ENCODE measurements around the gene SLC31A1.

DNA sequence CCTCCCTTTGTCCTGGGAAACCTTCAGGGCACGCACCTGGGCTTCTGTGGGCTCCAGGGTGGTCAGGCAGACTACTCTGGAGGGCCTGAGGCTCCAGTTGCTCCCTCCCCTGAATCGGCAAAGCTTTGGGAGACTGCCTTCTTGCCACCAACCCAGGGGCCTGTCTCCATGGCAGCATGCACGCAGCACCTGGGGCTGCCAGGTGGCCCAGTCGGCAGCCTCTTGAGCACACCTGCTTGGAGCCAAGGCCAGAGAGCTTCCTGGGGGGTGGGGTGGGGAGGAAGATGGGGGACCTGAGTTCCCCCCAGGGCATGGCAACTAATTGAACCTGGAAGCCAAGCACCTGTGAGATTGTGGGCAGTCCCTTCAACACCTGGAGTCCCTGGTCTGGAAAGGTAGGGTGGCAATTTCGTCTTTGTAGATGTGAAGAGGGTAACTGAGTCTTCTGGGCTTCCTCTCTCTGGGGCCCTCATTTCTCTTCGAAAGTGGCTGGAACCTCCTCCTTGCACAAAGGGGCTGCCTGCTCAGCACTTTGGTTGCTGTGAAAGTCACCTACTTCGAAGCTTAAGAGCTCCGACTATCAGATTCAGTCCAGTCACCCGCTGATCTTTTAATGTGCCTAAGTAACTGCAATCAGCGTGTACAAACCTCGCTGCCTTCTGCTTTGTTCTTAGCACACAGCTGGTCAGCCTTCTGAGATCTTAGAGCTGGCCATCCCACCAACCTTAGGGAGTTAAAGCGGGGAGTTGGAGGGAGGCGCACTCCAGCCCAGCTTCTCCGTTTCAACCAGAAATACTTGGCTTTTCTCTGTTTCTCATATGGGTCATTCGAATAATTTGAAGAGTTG lies 77.8 kb downstream of the SLC31A1 start:
- TF ChIP-seq, protein P1, sequence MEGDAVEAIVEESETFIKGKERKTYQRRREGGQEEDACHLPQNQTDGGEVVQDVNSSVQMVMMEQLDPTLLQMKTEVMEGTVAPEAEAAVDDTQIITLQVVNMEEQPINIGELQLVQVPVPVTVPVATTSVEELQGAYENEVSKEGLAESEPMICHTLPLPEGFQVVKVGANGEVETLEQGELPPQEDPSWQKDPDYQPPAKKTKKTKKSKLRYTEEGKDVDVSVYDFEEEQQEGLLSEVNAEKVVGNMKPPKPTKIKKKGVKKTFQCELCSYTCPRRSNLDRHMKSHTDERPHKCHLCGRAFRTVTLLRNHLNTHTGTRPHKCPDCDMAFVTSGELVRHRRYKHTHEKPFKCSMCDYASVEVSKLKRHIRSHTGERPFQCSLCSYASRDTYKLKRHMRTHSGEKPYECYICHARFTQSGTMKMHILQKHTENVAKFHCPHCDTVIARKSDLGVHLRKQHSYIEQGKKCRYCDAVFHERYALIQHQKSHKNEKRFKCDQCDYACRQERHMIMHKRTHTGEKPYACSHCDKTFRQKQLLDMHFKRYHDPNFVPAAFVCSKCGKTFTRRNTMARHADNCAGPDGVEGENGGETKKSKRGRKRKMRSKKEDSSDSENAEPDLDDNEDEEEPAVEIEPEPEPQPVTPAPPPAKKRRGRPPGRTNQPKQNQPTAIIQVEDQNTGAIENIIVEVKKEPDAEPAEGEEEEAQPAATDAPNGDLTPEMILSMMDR (conservative IDR thresholded peaks at IDR 0.05; ENCODE audit: low read depth in 2 of 2), result no peak
- TF ChIP-seq, protein P2, sequence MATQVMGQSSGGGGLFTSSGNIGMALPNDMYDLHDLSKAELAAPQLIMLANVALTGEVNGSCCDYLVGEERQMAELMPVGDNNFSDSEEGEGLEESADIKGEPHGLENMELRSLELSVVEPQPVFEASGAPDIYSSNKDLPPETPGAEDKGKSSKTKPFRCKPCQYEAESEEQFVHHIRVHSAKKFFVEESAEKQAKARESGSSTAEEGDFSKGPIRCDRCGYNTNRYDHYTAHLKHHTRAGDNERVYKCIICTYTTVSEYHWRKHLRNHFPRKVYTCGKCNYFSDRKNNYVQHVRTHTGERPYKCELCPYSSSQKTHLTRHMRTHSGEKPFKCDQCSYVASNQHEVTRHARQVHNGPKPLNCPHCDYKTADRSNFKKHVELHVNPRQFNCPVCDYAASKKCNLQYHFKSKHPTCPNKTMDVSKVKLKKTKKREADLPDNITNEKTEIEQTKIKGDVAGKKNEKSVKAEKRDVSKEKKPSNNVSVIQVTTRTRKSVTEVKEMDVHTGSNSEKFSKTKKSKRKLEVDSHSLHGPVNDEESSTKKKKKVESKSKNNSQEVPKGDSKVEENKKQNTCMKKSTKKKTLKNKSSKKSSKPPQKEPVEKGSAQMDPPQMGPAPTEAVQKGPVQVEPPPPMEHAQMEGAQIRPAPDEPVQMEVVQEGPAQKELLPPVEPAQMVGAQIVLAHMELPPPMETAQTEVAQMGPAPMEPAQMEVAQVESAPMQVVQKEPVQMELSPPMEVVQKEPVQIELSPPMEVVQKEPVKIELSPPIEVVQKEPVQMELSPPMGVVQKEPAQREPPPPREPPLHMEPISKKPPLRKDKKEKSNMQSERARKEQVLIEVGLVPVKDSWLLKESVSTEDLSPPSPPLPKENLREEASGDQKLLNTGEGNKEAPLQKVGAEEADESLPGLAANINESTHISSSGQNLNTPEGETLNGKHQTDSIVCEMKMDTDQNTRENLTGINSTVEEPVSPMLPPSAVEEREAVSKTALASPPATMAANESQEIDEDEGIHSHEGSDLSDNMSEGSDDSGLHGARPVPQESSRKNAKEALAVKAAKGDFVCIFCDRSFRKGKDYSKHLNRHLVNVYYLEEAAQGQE (IDR thresholded peaks at IDR 0.05; ENCODE audit: unreplicated experiment), result no peak
- TF ChIP-seq NANOG (IDR thresholded peaks at IDR 0.05; ENCODE audit: borderline replicate concordance) (no peak), EZH2 (IDR thresholded peaks at IDR 0.05; ENCODE audit: low read depth, unreplicated experiment) (no peak)

All from GM23338 (cell line).